ENCODE measurements around the gene GSK3B.
"Not testable (repeated sequence)": the region's sequence is repeated elsewhere in the genome, so short reads cannot be mapped to it uniquely, and the experiment has no call there.

Gene GSK3B

DNA sequence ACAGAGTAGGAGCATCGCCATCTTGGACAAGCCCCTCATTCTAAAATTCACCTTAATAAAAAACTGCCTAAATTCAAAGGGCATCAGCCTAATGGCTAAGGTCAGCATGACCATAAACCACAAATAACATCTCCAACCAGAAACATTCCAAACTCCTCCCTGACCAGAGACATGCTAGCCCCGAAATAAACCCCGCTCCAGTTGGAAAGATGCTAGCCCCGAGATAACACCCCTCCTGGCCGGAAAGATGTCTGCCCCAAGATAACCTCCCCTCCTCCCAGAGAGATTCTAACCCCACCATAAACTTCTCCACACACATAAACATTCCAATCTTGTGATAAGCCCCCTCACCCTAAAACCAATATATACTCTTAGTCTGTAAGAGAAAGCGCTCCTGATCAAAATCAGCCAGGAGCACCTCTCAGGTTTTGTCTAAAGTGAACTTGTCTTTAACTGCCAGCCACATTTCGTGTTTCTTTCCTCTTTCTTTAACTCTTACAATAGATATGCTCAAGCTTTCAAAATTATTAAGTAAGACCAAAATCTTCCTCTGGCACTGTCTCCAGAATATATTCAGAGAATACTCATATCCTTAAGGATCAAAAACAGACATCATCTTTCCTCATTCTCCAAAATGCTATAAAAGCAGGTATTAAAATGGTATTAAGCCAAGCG is 104.1 kb downstream of the GSK3B start:
- Histone ChIP-seq H3K4me1 (ENCODE audit: control insufficient read depth in 2 of 2, insufficient read depth in 1 of 2, low read depth in 1 of 2, low read length in 2 of 2) (no peaks in the 10 kb centered on the region), H3K23ac (ENCODE audit: low read depth, low read length, poor library complexity) (no peak overlapping the region), H3K79me1 (ENCODE audit: low read depth, low read length) (peaks cover 4% of the 10 kb centered on the region), H3K36me3 (replicated peaks in 1 of 2; ENCODE audit: control insufficient read depth in 2 of 2, insufficient read depth in 2 of 2, low read length in 2 of 2) (no peaks in the 10 kb centered on the region), H3K18ac (ENCODE audit: low read length) (no peak overlapping the region), H3K9me3 (replicated peaks in 1 of 2; ENCODE audit: control insufficient read depth in 2 of 2, insufficient read depth in 1 of 2, low read depth in 1 of 2, low read length in 2 of 2) (peaks cover 0 to 23% of the 10 kb centered on the region in 2 donors), H3K27ac (replicated peaks; ENCODE audit: low read length) (no peak overlapping the region), H4K8ac (ENCODE audit: low read depth, low read length) (no peak overlapping the region), H2AFZ (ENCODE audit: low read length) (no peak overlapping the region), H3K4me3 (ENCODE audit: low read length in 2 of 2) (no peak overlapping the region), H2BK5ac (ENCODE audit: low read length) (no peak overlapping the region), H3K14ac (ENCODE audit: low read length) (no peak overlapping the region), H3K27me3 (ENCODE audit: control insufficient read depth in 3 of 3, insufficient read depth in 3 of 3, low read depth in 1 of 3, low read length in 3 of 3) (no peaks in the 10 kb centered on the region), H2AK5ac (ENCODE audit: low read depth, low read length) (no peak overlapping the region), H3K4me2 (ENCODE audit: insufficient read depth, low read length, poor library complexity, severe bottlenecking) (no peak overlapping the region), H2BK15ac (ENCODE audit: low read length) (no peak overlapping the region), H3K4ac (ENCODE audit: low read length) (no peak overlapping the region), H2BK12ac (ENCODE audit: low read length) (no peak overlapping the region), H4K91ac (ENCODE audit: low read depth, low read length, poor library complexity) (no peak overlapping the region), H3K9ac (ENCODE audit: low read depth, low read length, poor library complexity) (no peak overlapping the region), H2BK120ac (ENCODE audit: low read depth, low read length) (no peak overlapping the region)
- no CpG with 5 or more reads among the region's 8 CpGs for WGBS, 2 donors (ENCODE audit: extremely low coverage in 2 of 2, insufficient read length in 2 of 2, insufficient replicate concordance in 1 of 2)
- no peak for DNase-seq (ENCODE audit: low spot score)

DNA sequence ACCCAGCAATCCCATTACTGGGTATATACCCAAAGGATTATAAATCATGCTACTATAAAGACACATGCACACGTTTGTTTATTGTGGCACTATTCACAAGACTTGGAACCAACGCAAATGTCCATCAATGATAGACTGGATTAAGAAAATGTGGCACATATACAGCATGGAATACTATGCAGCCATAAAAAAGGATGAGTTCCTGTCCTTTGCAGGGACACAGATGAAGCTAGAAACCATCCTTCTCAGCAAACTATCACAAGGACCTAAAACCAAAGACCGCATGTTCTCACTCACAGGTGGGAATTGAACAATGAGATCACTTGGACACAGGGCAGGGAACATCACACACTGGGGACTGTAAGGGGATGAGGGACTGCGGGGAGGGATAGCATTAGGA is 107.4 kb downstream of the GSK3B start:
- H3K14ac ChIP-seq (ENCODE audit: low read length); DNase-seq (ENCODE audit: low spot score); H2AK5ac ChIP-seq (ENCODE audit: low read depth, low read length); H3K27ac ChIP-seq (replicated peaks; ENCODE audit: low read length); H3K27me3 ChIP-seq (ENCODE audit: control insufficient read depth in 3 of 3, insufficient read depth in 3 of 3, low read depth in 1 of 3, low read length in 3 of 3); H3K9ac ChIP-seq (ENCODE audit: low read depth, low read length, poor library complexity); H2BK12ac ChIP-seq (ENCODE audit: low read length); H4K8ac ChIP-seq (ENCODE audit: low read depth, low read length); H3K4me1 ChIP-seq (ENCODE audit: control insufficient read depth in 2 of 2, insufficient read depth in 1 of 2, low read depth in 1 of 2, low read length in 2 of 2); H4K91ac ChIP-seq (ENCODE audit: low read depth, low read length, poor library complexity); H2BK5ac ChIP-seq (ENCODE audit: low read length); H2AFZ ChIP-seq (ENCODE audit: low read length); H3K18ac ChIP-seq (ENCODE audit: low read length); H3K36me3 ChIP-seq (replicated peaks in 1 of 2; ENCODE audit: control insufficient read depth in 2 of 2, insufficient read depth in 2 of 2, low read length in 2 of 2); H3K4me2 ChIP-seq (ENCODE audit: insufficient read depth, low read length, poor library complexity, severe bottlenecking); H3K4me3 ChIP-seq (ENCODE audit: low read length in 2 of 2); H3K23ac ChIP-seq (ENCODE audit: low read depth, low read length, poor library complexity); H2BK15ac ChIP-seq (ENCODE audit: low read length); H3K79me1 ChIP-seq (ENCODE audit: low read depth, low read length); H3K4ac ChIP-seq (ENCODE audit: low read length); H2BK120ac ChIP-seq (ENCODE audit: low read depth, low read length): not testable (repeated sequence)
- no CpG with 5 or more reads among the region's 4 CpGs for WGBS, 2 donors (ENCODE audit: extremely low coverage in 2 of 2, insufficient read length in 2 of 2, insufficient replicate concordance in 1 of 2)
- peaks cover 0 to 14% of the 10 kb centered on the region in 2 donors for H3K9me3 ChIP-seq (replicated peaks in 1 of 2; ENCODE audit: control insufficient read depth in 2 of 2, insufficient read depth in 1 of 2, low read depth in 1 of 2, low read length in 2 of 2)

DNA sequence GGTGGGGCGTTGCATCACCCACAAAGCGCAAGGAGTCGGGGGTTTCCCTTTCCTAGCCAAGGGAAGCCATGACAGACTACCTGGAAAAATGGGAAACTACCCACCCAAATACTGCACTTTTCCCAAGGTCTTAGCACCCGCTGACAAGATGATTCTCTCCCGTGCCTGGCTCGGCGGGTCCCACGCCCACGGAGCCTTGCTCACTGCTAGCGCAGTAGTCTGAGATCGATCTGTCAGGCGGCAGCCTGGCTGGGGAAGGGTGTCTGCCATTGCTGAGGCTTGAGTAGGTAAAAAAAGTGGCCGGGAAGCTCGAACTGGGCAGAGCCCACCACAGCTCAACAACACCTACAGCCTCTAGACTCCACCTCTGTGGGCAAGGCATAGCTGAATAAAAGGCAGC is 112.9 kb downstream of the GSK3B start:
- H4K8ac ChIP-seq (ENCODE audit: low read depth, low read length), result no peak overlapping the region
- H2BK5ac ChIP-seq (ENCODE audit: low read length), result no peak overlapping the region
- no peak overlapping the region for H2BK12ac ChIP-seq (ENCODE audit: low read length)
- no peak overlapping the region for H3K9ac ChIP-seq (ENCODE audit: low read depth, low read length, poor library complexity)
- no peaks in the 10 kb centered on the region for H3K27me3 ChIP-seq (ENCODE audit: control insufficient read depth in 3 of 3, insufficient read depth in 3 of 3, low read depth in 1 of 3, low read length in 3 of 3)
- peaks cover 0 to 17% of the 10 kb centered on the region in 2 donors for H3K36me3 ChIP-seq (replicated peaks in 1 of 2; ENCODE audit: control insufficient read depth in 2 of 2, insufficient read depth in 2 of 2, low read length in 2 of 2)
- no peak overlapping the region for H3K18ac ChIP-seq (ENCODE audit: low read length)
- H3K27ac ChIP-seq (replicated peaks; ENCODE audit: low read length), result no peak overlapping the region
- no CpG with 5 or more reads among the region's 14 CpGs for WGBS, 2 donors (ENCODE audit: extremely low coverage in 2 of 2, insufficient read length in 2 of 2, insufficient replicate concordance in 1 of 2)
- DNase-seq (ENCODE audit: low spot score), result no peak
- H4K91ac ChIP-seq (ENCODE audit: low read depth, low read length, poor library complexity), result no peak overlapping the region
- H3K79me1 ChIP-seq (ENCODE audit: low read depth, low read length), result peaks cover 3% of the 10 kb centered on the region
- H3K4me1 ChIP-seq (ENCODE audit: control insufficient read depth in 2 of 2, insufficient read depth in 1 of 2, low read depth in 1 of 2, low read length in 2 of 2), result no peaks in the 10 kb centered on the region
- H3K4me3 ChIP-seq (ENCODE audit: low read length in 2 of 2), result no peak overlapping the region
- no peak overlapping the region for H3K23ac ChIP-seq (ENCODE audit: low read depth, low read length, poor library complexity)
- H3K14ac ChIP-seq (ENCODE audit: low read length), result no peak overlapping the region
- no peak overlapping the region for H2BK15ac ChIP-seq (ENCODE audit: low read length)
- H2AK5ac ChIP-seq (ENCODE audit: low read depth, low read length), result no peak overlapping the region
- no peak overlapping the region for H3K4me2 ChIP-seq (ENCODE audit: insufficient read depth, low read length, poor library complexity, severe bottlenecking)
- H2BK120ac ChIP-seq (ENCODE audit: low read depth, low read length), result no peak overlapping the region
- H3K9me3 ChIP-seq (replicated peaks in 1 of 2; ENCODE audit: control insufficient read depth in 2 of 2, insufficient read depth in 1 of 2, low read depth in 1 of 2, low read length in 2 of 2), result peaks cover 0 to 1% of the 10 kb centered on the region in 2 donors
- H3K4ac ChIP-seq (ENCODE audit: low read length), result no peak overlapping the region
- no peak overlapping the region for H2AFZ ChIP-seq (ENCODE audit: low read length)

DNA sequence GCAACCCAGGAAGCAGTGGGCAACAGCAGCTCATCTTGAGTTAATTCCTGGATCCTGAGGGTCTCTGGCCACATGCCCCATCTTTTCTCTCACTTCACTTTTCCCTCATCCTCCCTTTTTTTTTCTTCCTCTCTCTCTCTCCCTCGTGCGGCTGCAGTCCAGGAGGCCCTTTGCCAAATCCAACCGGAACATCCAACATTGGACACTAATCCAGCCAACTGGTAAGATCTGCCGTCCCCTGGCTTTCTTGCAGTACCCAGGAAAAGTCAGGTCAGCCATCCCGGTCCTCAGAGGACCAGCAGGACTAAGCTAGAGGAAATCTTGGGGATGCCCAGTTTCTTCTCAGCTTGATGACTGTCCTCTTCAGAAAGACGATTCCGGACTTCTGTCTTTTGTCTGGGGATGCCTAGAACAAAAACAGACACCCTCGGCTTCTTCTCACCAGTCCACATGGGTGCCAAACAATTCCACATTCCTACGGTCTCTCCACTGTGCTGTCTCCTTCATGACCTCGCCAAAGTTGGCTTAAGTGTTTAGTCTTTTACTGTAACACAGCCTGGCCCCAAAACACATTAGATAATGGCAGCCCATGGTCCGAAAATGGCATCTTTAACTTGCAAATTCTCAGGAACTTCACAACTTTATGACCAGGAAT is 115.6 kb downstream of the GSK3B start:
- WGBS, 2 donors (ENCODE audit: extremely low coverage in 2 of 2, insufficient read length in 2 of 2, insufficient replicate concordance in 1 of 2), result no CpG with 5 or more reads among the region's 11 CpGs
- H3K14ac ChIP-seq (ENCODE audit: low read length), result no peak overlapping the region
- DNase-seq (ENCODE audit: low spot score), result no peak
- H3K27ac ChIP-seq (replicated peaks; ENCODE audit: low read length), result no peak overlapping the region
- peaks cover 0 to 1% of the 10 kb centered on the region in 2 donors for H3K9me3 ChIP-seq (replicated peaks in 1 of 2; ENCODE audit: control insufficient read depth in 2 of 2, insufficient read depth in 1 of 2, low read depth in 1 of 2, low read length in 2 of 2)
- H2AFZ ChIP-seq (ENCODE audit: low read length), result no peak overlapping the region
- H2BK12ac ChIP-seq (ENCODE audit: low read length), result no peak overlapping the region
- H3K36me3 ChIP-seq (replicated peaks in 1 of 2; ENCODE audit: control insufficient read depth in 2 of 2, insufficient read depth in 2 of 2, low read length in 2 of 2), result peaks cover 0 to 17% of the 10 kb centered on the region in 2 donors
- no peak overlapping the region for H2BK5ac ChIP-seq (ENCODE audit: low read length)
- no peak overlapping the region for H2BK120ac ChIP-seq (ENCODE audit: low read depth, low read length)
- no peak overlapping the region for H3K23ac ChIP-seq (ENCODE audit: low read depth, low read length, poor library complexity)
- H3K4ac ChIP-seq (ENCODE audit: low read length), result no peak overlapping the region
- no peak overlapping the region for H3K18ac ChIP-seq (ENCODE audit: low read length)
- H3K4me3 ChIP-seq (ENCODE audit: low read length in 2 of 2), result no peak overlapping the region
- no peak overlapping the region for H3K4me2 ChIP-seq (ENCODE audit: insufficient read depth, low read length, poor library complexity, severe bottlenecking)
- H2BK15ac ChIP-seq (ENCODE audit: low read length), result no peak overlapping the region
- peaks cover 3% of the 10 kb centered on the region for H3K79me1 ChIP-seq (ENCODE audit: low read depth, low read length)
- H3K27me3 ChIP-seq (ENCODE audit: control insufficient read depth in 3 of 3, insufficient read depth in 3 of 3, low read depth in 1 of 3, low read length in 3 of 3), result no peaks in the 10 kb centered on the region
- no peaks in the 10 kb centered on the region for H3K4me1 ChIP-seq (ENCODE audit: control insufficient read depth in 2 of 2, insufficient read depth in 1 of 2, low read depth in 1 of 2, low read length in 2 of 2)
- no peak overlapping the region for H4K8ac ChIP-seq (ENCODE audit: low read depth, low read length)
- no peak overlapping the region for H3K9ac ChIP-seq (ENCODE audit: low read depth, low read length, poor library complexity)
- H4K91ac ChIP-seq (ENCODE audit: low read depth, low read length, poor library complexity), result no peak overlapping the region
- no peak overlapping the region for H2AK5ac ChIP-seq (ENCODE audit: low read depth, low read length)
